ENCODE results near the gene PGAP6. TPM values are rescaled to one million over a fixed set of nuclear protein-coding genes. Genes with fewer than 3 reads are reported as not detected.

The PGAP6 gene
- total RNA-seq, 4 donors from 2014 or later, result 19.9 to 47.6 (median 24.3) TPM

GRCh38 chr16:321532-321931, 60.2 kb downstream of the PGAP6 start:
- H3K36me3 ChIP-seq, result peaks cover 0 to 21% of the 10 kb centered on the region in 2 donors
- TF ChIP-seq POLR2AphosphoS5 (IDR thresholded peaks at IDR 0.05), result no peak
- no peak for TF ChIP-seq CTCF (IDR thresholded peaks at IDR 0.05)
- TF ChIP-seq POLR2A (IDR thresholded peaks at IDR 0.05), result no peak
- TF ChIP-seq EP300 (IDR thresholded peaks at IDR 0.05), result no peak
- no peaks in the 10 kb centered on the region for H3K9me3 ChIP-seq
- WGBS, 2 donors (ENCODE audit: low coverage in 1 of 2), result 62 to 72% methylated on average over 8 to 9 of the region's 9 CpGs
- no peak for ATAC-seq
- H3K27ac ChIP-seq, result no peak overlapping the region
- no peaks in the 10 kb centered on the region for H3K27me3 ChIP-seq
- no peak overlapping the region for H3K4me3 ChIP-seq
- peaks cover 0 to 34% (median 0%) of the 10 kb centered on the region in 3 donors for H3K4me1 ChIP-seq

Other genes starting within 250 kb of the PGAP6 start
- gene NPRL3, start 243.3 kb downstream of the PGAP6 start, total RNA-seq, result 10 to 100 TPM in 3 of 4 donors, 1 to 10 TPM in 1; 6.5 to 15.7 (median 13.9) TPM
- not detected for gene HBZ, start 229.3 kb downstream of the PGAP6 start, total RNA-seq
- 1 to 10 TPM in 1 of 4 donors, not detected in 3; 3.0 TPM for gene HBM, start 216.0 kb downstream of the PGAP6 start, total RNA-seq
- gene HBA2, start 209.1 kb downstream of the PGAP6 start, total RNA-seq, result 10 to 100 TPM in 3 of 4 donors, not detected in 1; 40.9 to 72.6 (median 57.7) TPM
- gene HBA1, start 205.3 kb downstream of the PGAP6 start, total RNA-seq, result 10 to 100 TPM in 3 of 4 donors, not detected in 1; 15.5 to 96.7 (median 53.1) TPM
- not detected for gene HBQ1, start 201.5 kb downstream of the PGAP6 start, total RNA-seq
- gene LUC7L, start 152.5 kb downstream of the PGAP6 start, total RNA-seq, result 100 to 1,000 TPM in 1 of 4 donors, 10 to 100 TPM in 3; 34.7 to 112 (median 59.6) TPM
- gene FAM234A, start 147.2 kb downstream of the PGAP6 start, total RNA-seq, result 100 to 1,000 TPM in 2 of 4 donors, 10 to 100 TPM in 2; 54.5 to 123 (median 93.2) TPM
- 10 to 100 TPM in 2 of 4 donors, 1 to 10 TPM in 2; 3.0 to 11.5 (median 10.1) TPM for gene RGS11, start 106.0 kb downstream of the PGAP6 start, total RNA-seq
- gene ARHGDIG, start 101.4 kb downstream of the PGAP6 start, total RNA-seq, result 1 to 10 TPM; 1.2 to 2.7 (median 1.8) TPM
- under 1 TPM in 2 of 4 donors, not detected in 2; 0.81 to 0.93 TPM for gene PDIA2, start 98.8 kb downstream of the PGAP6 start, total RNA-seq
- gene AXIN1, start 29.3 kb downstream of the PGAP6 start, total RNA-seq, result 10 to 100 TPM; 26.0 to 58.8 (median 32.9) TPM
- 10 to 100 TPM; 47.7 to 93.5 (median 55.8) TPM for gene MRPL28, start 11.4 kb downstream of the PGAP6 start, total RNA-seq
- gene NME4, start 15.2 kb upstream of the PGAP6 start, total RNA-seq, result 100 to 1,000 TPM in 3 of 4 donors, 10 to 100 TPM in 1; 61.1 to 169 (median 136) TPM
- 10 to 100 TPM; 11.7 to 25.4 (median 19.9) TPM for gene DECR2, start 19.9 kb upstream of the PGAP6 start, total RNA-seq
- 10 to 100 TPM; 47.4 to 88.9 (median 58.6) TPM for gene RAB11FIP3, start 43.7 kb upstream of the PGAP6 start, total RNA-seq
- gene CAPN15, start 145.7 kb upstream of the PGAP6 start, total RNA-seq, result 10 to 100 TPM; 21.8 to 42.7 (median 29.2) TPM
- not detected for gene PRR35, start 178.4 kb upstream of the PGAP6 start, total RNA-seq
- 1 to 10 TPM in 2 of 4 donors, under 1 TPM in 2; 0.47 to 2.9 (median 0.87) TPM for gene NHLRC4, start 185.0 kb upstream of the PGAP6 start, total RNA-seq
- 10 to 100 TPM; 30.4 to 42.4 (median 36.8) TPM for gene PIGQ, start 188.0 kb upstream of the PGAP6 start, total RNA-seq
- 10 to 100 TPM; 17.7 to 28.3 (median 22.1) TPM for gene RAB40C, start 208.1 kb upstream of the PGAP6 start, total RNA-seq
- under 1 TPM in 3 of 4 donors, not detected in 1; 0.17 to 0.93 (median 0.35) TPM for gene WFIKKN1, start 249.0 kb upstream of the PGAP6 start, total RNA-seq